H1 (cell line): Measurements from ENCODE around the gene OR52W1. TPM values are rescaled to one million over a fixed set of nuclear protein-coding genes. Genes with fewer than 3 reads are reported as not detected.

ENCODE experiments used
- CTCF ChIA-PET: fragments of 300-600 bp; sonication (Branson Sonifier 250); formaldehyde crosslinking; loops from one replicate; lab custom pipeline; 2021; ENCODE audit not compliant: partially characterized antibody; lab: Charles Lee
- POLR2A ChIA-PET: fragments of 300-600 bp; sonication (Branson Sonifier 250); formaldehyde crosslinking; loops from one replicate; lab custom pipeline; 2021; ENCODE audit warnings: inconsistent platforms; ENCODE audit not compliant: partially characterized antibody; lab: Charles Lee
- DNase-seq, 2 experiments: peaks; one replicate each; pipeline versions ENCODE4 v3.0.0 to v3.0.0-alpha.2; 2010 to 2022; ENCODE audit warnings: low spot score in 2 of 2, low read depth in 1 of 2, mixed read lengths in 1 of 2
- FAIRE-seq: peaks from 2 replicates; lab custom pipeline; 2011; peaks lifted over from hg19 to GRCh38; lab: Jason Lieb, UNC
- H2AFZ ChIP-seq: 2 replicates; pipeline ENCODE4 v1.8.1; 2012; ENCODE audit warnings: low read length, inconsistent platforms
- H2AK5ac ChIP-seq: 2 replicates; pipeline ENCODE4 v1.6.1; 2013; ENCODE audit warnings: low read depth, low read length
- H2BK120ac ChIP-seq: replicated peaks from 2 replicates; pipeline ENCODE3; 2013; ENCODE audit warnings: low read depth, low read length, inconsistent platforms
- H2BK12ac ChIP-seq: 2 replicates; pipeline ENCODE4 v1.6.1; 2013; ENCODE audit warnings: low read depth, low read length
- H2BK15ac ChIP-seq: 2 replicates; pipeline ENCODE4 v1.6.1; 2013; ENCODE audit warnings: low read length
- H2BK20ac ChIP-seq: 2 replicates; pipeline ENCODE4 v1.6.1; 2013; ENCODE audit warnings: low read length
- H2BK5ac ChIP-seq: 2 replicates; pipeline ENCODE4 v1.6.1; 2013; ENCODE audit warnings: low read depth, low read length
- H3K14ac ChIP-seq: 2 replicates; pipeline ENCODE4 v1.6.1; 2013; ENCODE audit warnings: inconsistent platforms; ENCODE audit not compliant: insufficient read length
- H3K18ac ChIP-seq: 2 replicates; pipeline ENCODE4 v1.6.1; 2013; ENCODE audit warnings: low read length; ENCODE audit errors: extremely low read depth
- H3K23ac ChIP-seq: 2 replicates; pipeline ENCODE4 v1.6.1; 2013; ENCODE audit warnings: inconsistent platforms; ENCODE audit not compliant: insufficient read length
- H3K23me2 ChIP-seq: 2 replicates; pipeline ENCODE4 v1.6.1; 2013; ENCODE audit warnings: low read depth, low read length
- H3K27ac ChIP-seq: 2 replicates; pipeline ENCODE4 v1.6.1; 2011; ENCODE audit warnings: low read depth, low read length, inconsistent platforms
- H3K27me3 ChIP-seq, 4 experiments: replicated peaks in 1 of 4; 1 replicate in 1 of 4; 2 replicates in 3 of 4; pipeline versions ENCODE4 v1.6.1 to v1.8.1; 2011 to 2013; ENCODE audit warnings: low read length in 3 of 4, mild to moderate bottlenecking in 3 of 4, inconsistent platforms in 2 of 4, mixed read lengths in 2 of 4, moderate library complexity in 1 of 4; ENCODE audit not compliant: control insufficient read depth in 3 of 4, insufficient read depth in 3 of 4; ENCODE audit errors: extremely low read depth in 1 of 4
- H3K36me3 ChIP-seq, 4 experiments: 2 replicates each; pipeline versions ENCODE4 v1.6.1 to v1.8.1; 2011 to 2013; ENCODE audit warnings: mild to moderate bottlenecking in 4 of 4, low read length in 3 of 4, moderate library complexity in 2 of 4, control low read depth in 1 of 4, inconsistent platforms in 1 of 4; ENCODE audit not compliant: insufficient read depth in 4 of 4, control insufficient read depth in 2 of 4
- H3K4ac ChIP-seq: replicated peaks from 2 replicates; pipeline ENCODE3; 2013; ENCODE audit warnings: low read length, low read depth, mixed read lengths, inconsistent platforms; ENCODE audit not compliant: insufficient read length
- H3K4me1 ChIP-seq, 4 experiments: replicated peaks in 1 of 4; 1 replicate in 1 of 4; 2 replicates in 3 of 4; pipeline versions ENCODE4 v1.6.1 to v1.8.1; 2011 to 2013; ENCODE audit warnings: low read length in 3 of 4, inconsistent platforms in 2 of 4, mixed read lengths in 1 of 4; ENCODE audit not compliant: insufficient read depth in 4 of 4, control insufficient read depth in 3 of 4
- H3K4me2 ChIP-seq, 2 experiments: 2 replicates each; pipeline versions ENCODE4 v1.6.1 to v1.8.1; 2011 to 2013; ENCODE audit warnings: low read depth in 2 of 2, low read length in 2 of 2, control low read depth in 1 of 2, inconsistent platforms in 1 of 2, mild to moderate bottlenecking in 1 of 2; ENCODE audit not compliant: insufficient read depth in 1 of 2
- H3K4me3 ChIP-seq, 4 experiments: fragments of 200-600, 300-600 bp in 1 of 4; sonication (generic), shearing (Covaris generic), sonication (Bioruptor Twin) in 1 of 4; 2 replicates each; pipeline versions ENCODE4 v1.5.1 to v1.8.1; 2011 to 2016; ENCODE audit warnings: low read length in 4 of 4, low read depth in 3 of 4, control low read depth in 2 of 4, inconsistent platforms in 2 of 4, mild to moderate bottlenecking in 2 of 4, mixed read lengths in 1 of 4, moderate library complexity in 1 of 4; ENCODE audit not compliant: insufficient read depth in 2 of 4; ENCODE audit errors: extremely low read depth in 1 of 4
- H3K56ac ChIP-seq: replicated peaks from 2 replicates; pipeline ENCODE3; 2013; ENCODE audit warnings: low read depth, mild to moderate bottlenecking, mixed read lengths, low read length, inconsistent platforms; ENCODE audit not compliant: insufficient read length
- H3K79me1 ChIP-seq: 2 replicates; pipeline ENCODE4 v1.6.1; 2013; ENCODE audit warnings: low read depth, low read length, control low read depth
- H3K79me2 ChIP-seq, 2 experiments: 2 replicates each; pipeline versions ENCODE4 v1.6.1 to v1.8.1; 2012 to 2013; ENCODE audit warnings: low read length in 2 of 2, mild to moderate bottlenecking in 2 of 2, inconsistent platforms in 1 of 2; ENCODE audit not compliant: insufficient read depth in 2 of 2, control insufficient read depth in 1 of 2
- H3K9ac ChIP-seq, 4 experiments: replicated peaks in 1 of 4; 1 replicate in 1 of 4; 2 replicates in 3 of 4; pipeline versions ENCODE4 v1.6.1 to v1.8.1; 2011 to 2013; ENCODE audit warnings: low read depth in 3 of 4, low read length in 3 of 4, control low read depth in 2 of 4, mild to moderate bottlenecking in 2 of 4, moderate library complexity in 2 of 4, inconsistent platforms in 1 of 4; ENCODE audit errors: extremely low read depth in 1 of 4
- H3K9me3 ChIP-seq, 2 experiments: 2 replicates each; pipeline versions ENCODE4 v1.6.1 to v1.8.1; 2012 to 2013; ENCODE audit warnings: mild to moderate bottlenecking in 2 of 2, moderate library complexity in 2 of 2, control low read depth in 1 of 2, inconsistent platforms in 1 of 2, low read depth in 1 of 2, low read length in 1 of 2, mixed read lengths in 1 of 2; ENCODE audit not compliant: insufficient read depth in 2 of 2
- H4K20me1 ChIP-seq, 2 experiments: replicated peaks in 1 of 2; 2 replicates each; pipeline versions ENCODE3 to v1.8.1; 2011 to 2013; ENCODE audit warnings: inconsistent platforms in 2 of 2, low read length in 2 of 2, mild to moderate bottlenecking in 1 of 2; ENCODE audit not compliant: insufficient read depth in 2 of 2, control insufficient read depth in 1 of 2
- H4K5ac ChIP-seq: 2 replicates; pipeline ENCODE4 v1.6.1; 2013; ENCODE audit warnings: low read length, low read depth, mixed read lengths, inconsistent platforms; ENCODE audit not compliant: insufficient read length
- H4K8ac ChIP-seq: 2 replicates; pipeline ENCODE4 v1.8.0; 2013; ENCODE audit warnings: mild to moderate bottlenecking, moderate library complexity, low read length, inconsistent platforms; ENCODE audit not compliant: insufficient read depth; ENCODE audit errors: extremely low read depth
- H4K91ac ChIP-seq: replicated peaks from 2 replicates; pipeline ENCODE3; 2013; ENCODE audit warnings: low read length, mixed read lengths, inconsistent platforms; ENCODE audit not compliant: insufficient read length
- BRCA1 ChIP-seq: IDR thresholded peaks from 2 replicates; pipeline ENCODE4 v1.6.1; 2012; ENCODE audit warnings: low read depth, low read length, improper control_type of control experiment
- E2F6 ChIP-seq: IDR thresholded peaks from 2 replicates; pipeline ENCODE4 v1.6.1; 2012; ENCODE audit warnings: inconsistent platforms
- EGR1 ChIP-seq: IDR thresholded peaks from 2 replicates; pipeline ENCODE4 v1.6.1; 2011; ENCODE audit warnings: low read depth, low read length, borderline replicate concordance
- FOSL1 ChIP-seq: IDR thresholded peaks from 2 replicates; pipeline ENCODE4 v1.6.1; 2011; ENCODE audit warnings: mild to moderate bottlenecking, low read depth, low read length, moderate library complexity; ENCODE audit not compliant: insufficient read depth
- JUN ChIP-seq: IDR thresholded peaks from 2 replicates; pipeline ENCODE4 v1.6.1; 2011; ENCODE audit warnings: low read depth, mild to moderate bottlenecking, improper control_type of control experiment, low read length
- KDM1A ChIP-seq: fragments of 200-600, 300-600 bp; sonication (generic); IDR thresholded peaks from 2 replicates; pipeline ENCODE4 v1.7.1; 2016; ENCODE audit warnings: mild to moderate bottlenecking, low read length, borderline replicate concordance
- MAFK ChIP-seq: IDR thresholded peaks from 2 replicates; pipeline ENCODE4 v1.6.1; 2012; ENCODE audit warnings: low read depth, mild to moderate bottlenecking, improper control_type of control experiment, low read length
- POLR2AphosphoS5 ChIP-seq: IDR thresholded peaks from 2 replicates; pipeline ENCODE4 v1.6.1; 2011; ENCODE audit warnings: low read depth, low read length
- POU5F1 ChIP-seq: IDR thresholded peaks from 2 replicates; pipeline ENCODE4 v1.6.1; 2011; ENCODE audit warnings: low read depth, mild to moderate bottlenecking, low read length, moderate library complexity
- SP4 ChIP-seq: IDR thresholded peaks from 2 replicates; pipeline ENCODE4 v1.6.1; 2012; ENCODE audit warnings: low read length, inconsistent platforms
- SRF ChIP-seq: IDR thresholded peaks from 2 replicates; pipeline ENCODE4 v1.6.1; 2011; ENCODE audit warnings: mild to moderate bottlenecking, low read depth, low read length, moderate library complexity
- TAF1 ChIP-seq: IDR thresholded peaks from 2 replicates; pipeline ENCODE4 v1.6.1; 2011; ENCODE audit warnings: mild to moderate bottlenecking, low read depth, low read length
- TBP ChIP-seq: IDR thresholded peaks from 2 replicates; pipeline ENCODE4 v1.6.1; 2011; ENCODE audit warnings: low read depth, low read length, improper control_type of control experiment
- TCF12 ChIP-seq: IDR thresholded peaks from 2 replicates; pipeline ENCODE4 v1.6.1; 2011; ENCODE audit warnings: low read depth, mild to moderate bottlenecking, low read length
- TEAD4 ChIP-seq: IDR thresholded peaks from 2 replicates; pipeline ENCODE4 v1.6.1; 2012; ENCODE audit warnings: low read depth, low read length, inconsistent platforms, mixed read lengths
- WGBS, 2 experiments: shearing (Covaris generic) in 1 of 2; methylation state at CpG; one replicate each; pipeline versions ENCODE4 v1.1.6 to v1.1.7; 2013 to 2015; ENCODE audit warnings: low lambda C conversion rate in 2 of 2, mixed read lengths in 2 of 2, inconsistent platforms in 1 of 2, low coverage in 1 of 2, missing lambda C conversion rate in 1 of 2; ENCODE audit not compliant: insufficient replicate concordance in 2 of 2, insufficient coverage in 1 of 2, insufficient read length in 1 of 2; ENCODE audit errors: extremely low coverage in 1 of 2, missing lambda C conversion rate in 1 of 2; 5-methylcytosine and 5-hydroxymethylcytosine counted together
- polyA plus RNA-seq, 7 experiments: library from polyadenylated mRNA; depleted of rRNA in 3 of 7; stranded (reverse) in 5 of 7; unstranded in 2 of 7; fragments of >200 nt in 5 of 7; fragments of 200-250 nt in 2 of 7; gene quantifications; 1 replicate in 5 of 7; 2 replicates in 1 of 7; 4 replicates in 1 of 7; pipeline versions ENCODE4 v1.2.1 to v1.2.3, GENCODE V29; 2011 to 2013; ENCODE audit warnings: missing spikeins in 2 of 7, mixed read lengths in 2 of 7
- total RNA-seq: library from RNA; stranded (reverse); fragmentation: NEBNext Ultra II Directional; extraction: Animal tissue kit (Norgen Biotek cat#: 25700); gene quantifications from 2 replicates; pipeline ENCODE4 v1.2.1, GENCODE V29; 2021

The OR52W1 gene
- total and polyA plus RNA-seq, 2 of the 8 experiments (the other 6 are each of a cell fraction or from before 2014, with no cell fraction given): not detected

GRCh38 chr11:6223854-6224253, 24.8 kb downstream of the OR52W1 start:
- no peak overlapping the region for H3K4ac ChIP-seq
- H3K23me2 ChIP-seq: no peaks in the 10 kb centered on the region
- 91% methylated on average over 17 of the region's 17 CpGs; no CpG with 5 or more reads in 1 of the 2 experiments for WGBS, 2 experiments
- H3K36me3 ChIP-seq: peaks cover 2 to 22% (median 9%) of the 10 kb centered on the region in 4 experiments; a peak in 6 of 8 replicates
- H4K91ac ChIP-seq: no peak overlapping the region
- FAIRE-seq: no peak
- H2AFZ ChIP-seq: no peak overlapping the region
- peaks cover 0 to 28% of the 10 kb centered on the region in 2 experiments; a peak in 2 of 4 replicates for H3K79me2 ChIP-seq
- no peak overlapping the region for H2BK120ac ChIP-seq
- H3K27me3 ChIP-seq: no peaks in the 10 kb centered on the region
- H4K20me1 ChIP-seq: peaks cover 0 to 5% of the 10 kb centered on the region in 2 experiments
- 0 out of 2 replicates have a peak, but pooled peaks cover 3% of the 10 kb centered on the region for H3K79me1 ChIP-seq
- H3K56ac ChIP-seq: no peak overlapping the region
- no peak overlapping the region for H4K8ac ChIP-seq
- no peak overlapping the region for H3K27ac ChIP-seq
- H3K9me3 ChIP-seq: no peaks in the 10 kb centered on the region
- no peak overlapping the region for H3K4me2 ChIP-seq
- H3K18ac ChIP-seq: no peak overlapping the region
- no peak overlapping the region for H2BK15ac ChIP-seq
- CTCF ChIA-PET: interaction anchor here (0.6 to 2.8 kb wide), 8 partner anchors 25 to 130 kb away, joined by 3 to 9 read pairs (median 4); partner anchors contain the start of gene CCKBR
- no peak overlapping the region for H2BK5ac ChIP-seq
- H3K9ac ChIP-seq: no peak overlapping the region
- no peak overlapping the region for H2AK5ac ChIP-seq
- H3K14ac ChIP-seq: no peak overlapping the region
- H3K4me1 ChIP-seq: no peaks in the 10 kb centered on the region
- H2BK20ac ChIP-seq: no peak overlapping the region
- no peak overlapping the region for H4K5ac ChIP-seq
- H2BK12ac ChIP-seq: no peak overlapping the region
- H3K4me3 ChIP-seq: no peak overlapping the region
- DNase-seq: no peak
- POLR2A ChIA-PET: interaction anchor here (0.6 kb wide), 1 partner anchor 479 kb away, joined by 3 read pairs; no protein-coding TSS in a partner anchor
- H3K23ac ChIP-seq: no peak overlapping the region
- TF ChIP-seq E2F6 (no peak), TAF1 (no peak), FOSL1 (no peak), TCF12 (no peak), BRCA1 (no peak), SRF (no peak), TBP (no peak), SP4 (no peak), MAFK (no peak), POU5F1 (no peak), POLR2AphosphoS5 (no peak), JUN (no peak), TEAD4 (no peak), KDM1A (no peak), EGR1 (no peak)
